ENCODE data around the gene PROSER1. TPM values are rescaled to one million over a fixed set of nuclear protein-coding genes. Genes with fewer than 3 reads are reported as not detected.
A peak's percentile ranks its signal among the peaks of the same experiment; 100 is the strongest.

Gene PROSER1
- total and polyA plus RNA-seq, 4 donors = 19.0 to 34.3 (median 31.6) TPM

DNA sequence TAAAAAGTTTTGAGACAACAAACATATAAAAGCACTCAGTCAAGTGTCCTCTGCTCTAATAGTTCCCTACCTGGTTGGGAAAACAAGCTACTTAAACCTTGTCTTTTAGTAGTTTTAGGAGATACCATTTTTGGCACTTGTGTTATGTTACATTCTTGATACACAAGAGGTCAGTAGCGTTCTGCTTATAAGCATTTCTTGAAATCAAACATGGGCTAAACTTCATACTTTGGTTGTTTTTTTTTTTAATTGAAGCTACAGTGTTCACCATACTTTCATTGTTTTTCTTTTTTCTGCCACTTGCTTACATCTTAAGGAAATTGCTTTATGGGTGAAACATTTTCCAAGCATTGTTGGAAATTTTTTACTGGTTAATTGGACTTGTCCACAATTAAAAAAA is 13.3 kb upstream of the PROSER1 start:
- H3K27me3 ChIP-seq (ENCODE audit: control insufficient read depth, insufficient read depth, low read length) = no peaks in the 10 kb centered on the region
- no peaks in the 10 kb centered on the region for H3K36me3 ChIP-seq (ENCODE audit: control insufficient read depth, insufficient read depth, low read length)
- H3K4me1 ChIP-seq (ENCODE audit: control insufficient read depth, insufficient read depth, low read length) = no peaks in the 10 kb centered on the region
- no peak overlapping the region for H3K27ac ChIP-seq (ENCODE audit: low read depth, low read length)
- H3K4me3 ChIP-seq (ENCODE audit: low read depth, low read length) = no peak overlapping the region
- peaks cover 3% of the 10 kb centered on the region for H3K9me3 ChIP-seq (ENCODE audit: control insufficient read depth, insufficient read depth, low read length)
- WGBS (ENCODE audit: insufficient coverage) = no CpG with 5 or more reads among the region's 1 CpG
- DNase-seq (ENCODE audit: low read depth in 4 of 6, low spot score in 6 of 6) = peak in 3 of 6 donors; percentile 15 to 87 (median 72)

DNA sequence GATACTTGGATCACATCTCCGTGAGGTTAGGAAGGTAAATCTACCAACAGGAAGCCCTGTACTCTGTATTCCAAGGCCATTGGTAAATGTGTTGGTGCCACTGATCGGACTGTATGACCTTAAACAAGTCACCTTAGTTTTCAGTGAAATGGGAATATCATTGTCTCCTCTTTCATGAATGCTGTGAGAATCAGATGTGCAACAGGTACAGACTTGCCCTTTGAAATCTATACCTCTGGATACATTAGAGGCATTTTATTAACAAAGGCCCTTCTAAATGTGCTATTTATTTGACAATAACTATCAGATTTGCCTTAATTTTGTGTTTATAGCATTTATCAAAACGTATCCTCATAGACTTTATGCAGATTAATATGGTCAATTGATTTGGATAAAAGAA is 11.4 kb upstream of the PROSER1 start:
- no peaks in the 10 kb centered on the region for H3K27me3 ChIP-seq (ENCODE audit: control insufficient read depth, insufficient read depth, low read length)
- no peak for DNase-seq (ENCODE audit: low read depth in 4 of 6, low spot score in 6 of 6)
- no peaks in the 10 kb centered on the region for H3K36me3 ChIP-seq (ENCODE audit: control insufficient read depth, insufficient read depth, low read length)
- no peaks in the 10 kb centered on the region for H3K9me3 ChIP-seq (ENCODE audit: control insufficient read depth, insufficient read depth, low read length)
- no peaks in the 10 kb centered on the region for H3K4me1 ChIP-seq (ENCODE audit: control insufficient read depth, insufficient read depth, low read length)
- WGBS (ENCODE audit: insufficient coverage) = 100% methylated on average over 1 of the region's 3 CpGs
- H3K27ac ChIP-seq (ENCODE audit: low read depth, low read length) = no peak overlapping the region
- no peak overlapping the region for H3K4me3 ChIP-seq (ENCODE audit: low read depth, low read length)

DNA sequence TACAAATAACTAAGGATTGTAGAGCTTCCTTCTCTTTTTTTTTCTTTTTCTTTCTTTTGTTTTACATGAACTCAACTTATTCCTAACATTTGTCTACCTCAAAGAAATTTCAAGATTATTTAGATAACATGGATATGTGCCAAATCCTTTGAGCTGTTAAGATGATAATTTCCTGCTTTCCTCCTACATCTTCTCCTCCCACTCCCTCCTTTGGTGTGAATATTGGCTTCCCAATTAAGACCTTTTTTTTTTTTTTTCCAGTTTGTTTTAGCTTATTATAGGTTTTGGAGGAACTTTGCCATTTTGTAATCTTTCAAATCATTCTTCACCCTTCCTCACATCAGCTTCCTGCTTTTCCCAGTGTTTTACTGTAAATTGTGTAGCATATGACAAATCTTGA is 10.9 kb upstream of the PROSER1 start:
- no peak for DNase-seq (ENCODE audit: low read depth in 4 of 6, low spot score in 6 of 6)
- Histone ChIP-seq H3K27ac (ENCODE audit: low read depth, low read length) (no peak overlapping the region), H3K4me3 (ENCODE audit: low read depth, low read length) (no peak overlapping the region), H3K9me3 (ENCODE audit: control insufficient read depth, insufficient read depth, low read length) (no peaks in the 10 kb centered on the region), H3K36me3 (ENCODE audit: control insufficient read depth, insufficient read depth, low read length) (peaks cover 2% of the 10 kb centered on the region), H3K4me1 (ENCODE audit: control insufficient read depth, insufficient read depth, low read length) (no peaks in the 10 kb centered on the region), H3K27me3 (ENCODE audit: control insufficient read depth, insufficient read depth, low read length) (no peaks in the 10 kb centered on the region)

DNA sequence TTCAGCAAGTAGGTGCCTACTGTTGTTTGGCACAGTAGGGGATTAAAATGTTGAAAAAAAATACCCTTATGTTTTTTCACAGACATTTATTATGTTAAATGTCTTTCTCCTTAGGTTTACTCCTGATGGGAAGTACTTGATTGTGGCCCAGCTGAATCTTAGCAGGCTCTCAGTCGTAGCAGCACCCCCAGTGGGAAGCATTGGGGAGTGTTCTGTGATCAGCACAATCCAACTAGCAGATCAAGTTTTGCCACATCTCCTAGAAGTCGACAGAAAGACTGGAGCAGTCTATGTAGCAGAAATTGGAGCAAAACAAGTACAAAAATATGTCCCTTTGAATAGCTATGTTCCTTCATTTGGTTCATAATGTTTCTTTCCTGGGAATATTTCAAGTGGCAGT is 9.7 kb upstream of the PROSER1 start:
- 33% methylated on average over 1 of the region's 2 CpGs for WGBS (ENCODE audit: insufficient coverage)
- no peak overlapping the region for H3K4me3 ChIP-seq (ENCODE audit: low read depth, low read length)
- DNase-seq (ENCODE audit: low read depth in 4 of 6, low spot score in 6 of 6) = no peak
- no peak overlapping the region for H3K27ac ChIP-seq (ENCODE audit: low read depth, low read length)
- no peaks in the 10 kb centered on the region for H3K9me3 ChIP-seq (ENCODE audit: control insufficient read depth, insufficient read depth, low read length)
- no peaks in the 10 kb centered on the region for H3K27me3 ChIP-seq (ENCODE audit: control insufficient read depth, insufficient read depth, low read length)
- H3K4me1 ChIP-seq (ENCODE audit: control insufficient read depth, insufficient read depth, low read length) = no peaks in the 10 kb centered on the region
- H3K36me3 ChIP-seq (ENCODE audit: control insufficient read depth, insufficient read depth, low read length) = peaks cover 2% of the 10 kb centered on the region

DNA sequence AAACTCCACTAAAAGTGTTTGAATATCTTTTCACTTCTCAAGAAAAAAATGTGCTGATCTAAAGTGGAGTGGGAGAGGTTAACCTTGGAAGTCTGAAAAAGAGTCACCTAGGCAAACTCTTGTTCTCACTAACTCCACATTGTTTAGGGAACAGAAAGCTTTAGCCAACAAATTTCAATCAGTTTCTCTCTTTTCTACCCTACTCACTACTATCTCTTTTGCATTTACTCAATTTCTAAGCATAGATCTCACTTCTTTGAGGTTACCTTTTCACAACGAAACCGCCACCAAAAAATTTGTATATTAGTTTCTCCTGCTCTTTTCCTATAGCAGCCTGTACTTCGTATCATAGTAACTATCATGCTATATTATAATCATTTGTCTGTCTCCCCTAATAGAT is 6.6 kb upstream of the PROSER1 start:
- no peaks in the 10 kb centered on the region for H3K9me3 ChIP-seq (ENCODE audit: control insufficient read depth, insufficient read depth, low read length)
- H3K27ac ChIP-seq (ENCODE audit: low read depth, low read length) = no peak overlapping the region
- no peaks in the 10 kb centered on the region for H3K27me3 ChIP-seq (ENCODE audit: control insufficient read depth, insufficient read depth, low read length)
- H3K36me3 ChIP-seq (ENCODE audit: control insufficient read depth, insufficient read depth, low read length) = peaks cover 2% of the 10 kb centered on the region
- WGBS (ENCODE audit: insufficient coverage) = no CpG with 5 or more reads among the region's 3 CpGs
- no peak overlapping the region for H3K4me3 ChIP-seq (ENCODE audit: low read depth, low read length)
- H3K4me1 ChIP-seq (ENCODE audit: control insufficient read depth, insufficient read depth, low read length) = peaks cover 5% of the 10 kb centered on the region
- DNase-seq (ENCODE audit: low read depth in 4 of 6, low spot score in 6 of 6) = no peak

DNA sequence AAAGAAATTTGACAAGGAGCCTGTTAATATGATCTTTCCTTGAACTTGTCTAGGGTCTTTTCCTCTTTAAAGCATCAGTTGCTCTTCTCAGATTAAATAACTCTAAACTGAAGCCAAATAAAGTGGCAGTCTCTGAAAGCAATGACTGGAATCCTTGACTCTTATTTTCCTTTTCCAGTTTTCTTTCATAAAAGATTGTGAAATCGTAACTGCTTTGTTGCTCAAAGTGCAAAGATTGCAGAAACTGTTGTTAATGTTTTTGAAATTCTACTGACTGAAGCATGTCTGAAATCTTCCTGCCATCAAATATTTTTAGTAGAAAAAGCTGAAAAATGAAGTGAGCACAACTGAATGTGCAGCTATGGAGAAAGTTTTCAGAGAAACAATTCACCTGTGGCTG is 2.3 kb upstream of the PROSER1 start:
- peaks cover 2% of the 10 kb centered on the region for H3K36me3 ChIP-seq (ENCODE audit: control insufficient read depth, insufficient read depth, low read length)
- WGBS (ENCODE audit: insufficient coverage) = no CpG with 5 or more reads among the region's 1 CpG
- no peak for DNase-seq (ENCODE audit: low read depth in 4 of 6, low spot score in 6 of 6)
- H3K9me3 ChIP-seq (ENCODE audit: control insufficient read depth, insufficient read depth, low read length) = no peaks in the 10 kb centered on the region
- no peaks in the 10 kb centered on the region for H3K27me3 ChIP-seq (ENCODE audit: control insufficient read depth, insufficient read depth, low read length)
- peaks cover 5% of the 10 kb centered on the region for H3K4me1 ChIP-seq (ENCODE audit: control insufficient read depth, insufficient read depth, low read length)
- no peak overlapping the region for H3K4me3 ChIP-seq (ENCODE audit: low read depth, low read length)
- H3K27ac ChIP-seq (ENCODE audit: low read depth, low read length) = no peak overlapping the region

DNA sequence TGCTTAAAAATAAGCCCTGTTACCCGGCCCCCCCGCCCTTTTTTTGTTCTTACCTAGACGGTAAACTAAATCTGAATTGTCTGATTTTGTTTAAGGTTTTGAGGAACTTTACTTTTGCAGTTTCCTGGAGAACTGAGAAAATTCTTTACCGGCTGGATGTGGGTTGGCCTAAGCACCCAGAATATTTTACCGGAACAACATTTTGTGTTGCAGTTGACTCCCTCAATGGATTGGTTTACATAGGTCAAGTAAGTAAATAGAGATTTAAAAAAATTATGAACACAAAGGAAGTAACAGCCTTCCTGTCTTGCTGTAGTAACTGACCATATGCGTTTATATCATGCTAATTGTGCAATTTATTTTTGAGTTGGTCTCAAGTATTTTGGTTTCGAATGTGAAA is 1.2 kb upstream of the PROSER1 start:
- H3K4me1 ChIP-seq (ENCODE audit: control insufficient read depth, insufficient read depth, low read length) = peaks cover 5% of the 10 kb centered on the region
- H3K4me3 ChIP-seq (ENCODE audit: low read depth, low read length) = peak overlapping the region; percentile 99
- no peaks in the 10 kb centered on the region for H3K9me3 ChIP-seq (ENCODE audit: control insufficient read depth, insufficient read depth, low read length)
- WGBS (ENCODE audit: insufficient coverage) = 32% methylated on average over 2 of the region's 7 CpGs
- H3K27me3 ChIP-seq (ENCODE audit: control insufficient read depth, insufficient read depth, low read length) = no peaks in the 10 kb centered on the region
- no peak overlapping the region for H3K27ac ChIP-seq (ENCODE audit: low read depth, low read length)
- peaks cover under 1% of the 10 kb centered on the region for H3K36me3 ChIP-seq (ENCODE audit: control insufficient read depth, insufficient read depth, low read length)
- DNase-seq (ENCODE audit: low read depth in 4 of 6, low spot score in 6 of 6) = no peak

DNA sequence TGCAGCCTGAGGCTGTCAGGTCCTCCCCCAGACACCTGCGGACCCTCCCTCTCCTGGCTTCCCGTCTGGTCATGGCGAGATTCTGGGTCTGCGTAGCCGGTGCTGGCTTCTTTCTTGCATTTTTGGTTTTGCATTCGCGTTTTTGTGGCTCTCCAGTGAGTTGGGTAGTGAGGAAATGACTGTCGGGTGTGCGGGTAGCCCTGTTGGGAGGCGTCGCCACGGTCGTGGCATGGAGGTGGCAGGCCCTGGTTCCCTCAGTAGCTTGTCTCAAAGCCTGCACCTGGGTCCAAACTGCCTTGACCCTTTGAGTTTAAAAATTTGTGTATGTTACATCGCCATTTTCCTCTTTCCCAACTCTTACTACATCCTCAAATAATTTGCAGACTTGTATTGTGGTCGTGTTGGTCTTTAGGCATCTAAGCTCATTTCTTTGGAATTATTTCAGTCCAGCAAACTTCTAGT is 711 bp upstream of the PROSER1 start:
- 0% methylated on average over 9 of the region's 15 CpGs for WGBS (ENCODE audit: insufficient coverage)
- H3K27ac ChIP-seq (ENCODE audit: low read depth, low read length) = peak overlapping the region; percentile 86
- no peaks in the 10 kb centered on the region for H3K9me3 ChIP-seq (ENCODE audit: control insufficient read depth, insufficient read depth, low read length)
- no peak for DNase-seq (ENCODE audit: low read depth in 4 of 6, low spot score in 6 of 6)
- no peaks in the 10 kb centered on the region for H3K36me3 ChIP-seq (ENCODE audit: control insufficient read depth, insufficient read depth, low read length)
- H3K4me3 ChIP-seq (ENCODE audit: low read depth, low read length) = peak overlapping the region; percentile 99
- peaks cover 5% of the 10 kb centered on the region for H3K4me1 ChIP-seq (ENCODE audit: control insufficient read depth, insufficient read depth, low read length)
- H3K27me3 ChIP-seq (ENCODE audit: control insufficient read depth, insufficient read depth, low read length) = no peaks in the 10 kb centered on the region

DNA sequence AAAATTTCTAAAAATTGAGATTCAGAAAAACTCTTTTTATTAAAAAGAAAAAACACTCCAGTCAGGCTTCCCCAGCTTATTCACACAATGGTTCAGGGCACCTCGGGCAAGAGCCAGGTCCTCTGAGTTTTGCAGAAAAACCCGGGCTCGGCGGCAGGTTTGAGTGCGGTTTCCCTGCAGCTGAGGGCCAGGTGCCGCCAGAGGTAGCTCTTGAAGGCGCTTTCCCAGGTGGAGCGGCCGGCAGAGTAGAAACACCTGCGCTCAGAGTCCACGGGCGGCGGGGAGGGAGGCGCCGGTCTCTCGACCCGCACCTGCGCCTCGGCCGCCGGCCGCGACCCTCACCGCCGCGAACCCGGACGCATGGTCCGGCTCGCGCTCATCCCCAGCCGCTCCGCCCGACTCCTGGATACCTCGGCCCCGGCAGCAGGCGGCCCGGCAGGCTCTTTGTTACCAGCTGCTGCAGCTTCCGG is 444 bp downstream of the PROSER1 start:
- under 1% methylated on average over 39 of the region's 39 CpGs for WGBS (ENCODE audit: insufficient coverage)

DNA sequence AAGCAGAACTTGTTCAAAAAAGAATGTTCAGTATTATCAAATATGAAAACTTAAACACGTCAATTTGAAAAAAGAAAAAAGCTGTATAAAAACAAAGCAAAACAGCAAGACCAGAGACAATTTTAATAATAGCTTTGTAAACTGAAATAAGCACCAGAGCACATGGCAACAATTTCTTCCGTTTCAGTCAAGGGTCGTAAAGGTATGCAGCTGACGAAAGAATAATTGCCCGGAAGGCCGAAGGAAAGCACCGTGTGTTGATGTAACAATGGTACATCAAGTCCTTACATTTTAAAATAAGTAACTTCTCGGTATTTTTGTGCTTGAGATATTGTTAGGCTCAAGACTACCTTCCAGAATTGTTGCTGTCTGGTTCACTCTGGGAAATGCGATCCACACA is 1.7 kb downstream of the PROSER1 start:
- Histone ChIP-seq H3K9me3 (ENCODE audit: control insufficient read depth, insufficient read depth, low read length) (no peaks in the 10 kb centered on the region), H3K36me3 (ENCODE audit: control insufficient read depth, insufficient read depth, low read length) (no peaks in the 10 kb centered on the region), H3K27ac (ENCODE audit: low read depth, low read length) (no peak overlapping the region), H3K4me1 (ENCODE audit: control insufficient read depth, insufficient read depth, low read length) (peaks cover 5% of the 10 kb centered on the region), H3K27me3 (ENCODE audit: control insufficient read depth, insufficient read depth, low read length) (no peaks in the 10 kb centered on the region), H3K4me3 (ENCODE audit: low read depth, low read length) (peak overlapping the region; percentile 99)
- DNase-seq (ENCODE audit: low read depth in 4 of 6, low spot score in 6 of 6) = no peak
- 0% methylated on average over 1 of the region's 9 CpGs for WGBS (ENCODE audit: insufficient coverage)

More for the DNA sequence above, 444 bp downstream of the PROSER1 start:
- peak overlapping the region; percentile 99 for H3K4me3 ChIP-seq (ENCODE audit: low read depth, low read length)
- no peak for DNase-seq (ENCODE audit: low read depth in 4 of 6, low spot score in 6 of 6)
- H3K4me1 ChIP-seq (ENCODE audit: control insufficient read depth, insufficient read depth, low read length) = peaks cover 5% of the 10 kb centered on the region
- no peaks in the 10 kb centered on the region for H3K36me3 ChIP-seq (ENCODE audit: control insufficient read depth, insufficient read depth, low read length)
- no peaks in the 10 kb centered on the region for H3K27me3 ChIP-seq (ENCODE audit: control insufficient read depth, insufficient read depth, low read length)
- no peaks in the 10 kb centered on the region for H3K9me3 ChIP-seq (ENCODE audit: control insufficient read depth, insufficient read depth, low read length)
- peak overlapping the region; percentile 86 for H3K27ac ChIP-seq (ENCODE audit: low read depth, low read length)
